GM23338 (cell line): Measurements from ENCODE around the gene CALR. TPM values are rescaled to one million over a fixed set of nuclear protein-coding genes. Genes with fewer than 3 reads are reported as not detected.
"Not testable (repeated sequence)": the region's sequence is repeated elsewhere in the genome, so short reads cannot be mapped to it uniquely, and the experiment has no call there.

Source experiments
- ATAC-seq: fragments of 200-7000 bp; cut with Tn5 transposase; 3 replicates; pipeline ENCODE4 v1.9.1; 2020
- DNase-seq: peaks from one replicate; pipeline ENCODE4 v3.0.0-alpha.2; 2015; ENCODE audit warnings: low spot score
- H2AFZ ChIP-seq: fragments of 200-600 bp; sonication (generic); 2 replicates; pipeline ENCODE4 v1.8.0; 2016; ENCODE audit warnings: antibody characterized with exemption, mild to moderate bottlenecking, moderate library complexity
- H3F3A ChIP-seq: fragments of 200-600 bp; sonication (generic); replicated peaks from 2 replicates; pipeline ENCODE4 v1.8.0; 2017; ENCODE audit warnings: antibody characterized with exemption, mixed run types, low read depth
- H3K27ac ChIP-seq: fragments of 200-600 bp; sonication (generic); 2 replicates; pipeline ENCODE4 v1.6.1; 2016; ENCODE audit warnings: low read depth
- H3K27me3 ChIP-seq: fragments of 200-600 bp; sonication (generic); 2 replicates; pipeline ENCODE4 v1.8.0; 2016; ENCODE audit warnings: mild to moderate bottlenecking, mixed run types, moderate library complexity; ENCODE audit not compliant: insufficient read depth
- H3K36me3 ChIP-seq: fragments of 200-600 bp; sonication (generic); 2 replicates; pipeline ENCODE4 v1.8.0; 2016; ENCODE audit warnings: mild to moderate bottlenecking; ENCODE audit not compliant: insufficient read depth
- H3K4me1 ChIP-seq: fragments of 200-600 bp; sonication (generic); 2 replicates; pipeline ENCODE4 v1.8.0; 2016; ENCODE audit warnings: mild to moderate bottlenecking, moderate library complexity; ENCODE audit not compliant: insufficient read depth
- H3K4me2 ChIP-seq: fragments of 200-600 bp; sonication (generic); 2 replicates; pipeline ENCODE4 v1.7.1; 2017; ENCODE audit warnings: mixed run types
- H3K4me3 ChIP-seq: fragments of 200-600 bp; sonication (generic); 2 replicates; pipeline ENCODE4 v1.6.1; 2016; ENCODE audit warnings: mixed run types
- H3K79me2 ChIP-seq: fragments of 200-600 bp; sonication (generic); replicated peaks from 2 replicates; pipeline ENCODE4 v1.8.0; 2017; ENCODE audit warnings: mild to moderate bottlenecking; ENCODE audit not compliant: insufficient read depth
- H3K9me2 ChIP-seq: fragments of 200-600 bp; sonication (generic); 2 replicates; pipeline ENCODE4 v1.8.0; 2017; ENCODE audit not compliant: insufficient read depth
- H4K20me1 ChIP-seq: fragments of 200-600 bp; sonication (generic); replicated peaks from 2 replicates; pipeline ENCODE4 v1.8.0; 2017; ENCODE audit warnings: mild to moderate bottlenecking; ENCODE audit not compliant: insufficient read depth
- H3K27ac Mint-ChIP-seq: 2 replicates; pipeline ENCODE4 v1.8.0; 2020; ENCODE audit warnings: inconsistent platforms, mild to moderate bottlenecking, moderate library complexity, mixed read lengths
- H3K27me3 Mint-ChIP-seq: 3 replicates; pipeline ENCODE4 v1.8.0; 2022; ENCODE audit warnings: low read depth, mild to moderate bottlenecking, moderate library complexity, mixed read lengths, inconsistent platforms; ENCODE audit not compliant: insufficient read depth, poor library complexity
- H3K36me3 Mint-ChIP-seq: 3 replicates; pipeline ENCODE4 v1.8.0; 2021; ENCODE audit warnings: low read depth, mild to moderate bottlenecking, inconsistent platforms, moderate library complexity, mixed read lengths
- H3K4me1 Mint-ChIP-seq: 3 replicates; pipeline ENCODE4 v1.8.0; 2020; ENCODE audit warnings: mild to moderate bottlenecking, inconsistent platforms, mixed read lengths
- H3K4me3 Mint-ChIP-seq: 3 replicates; pipeline ENCODE4 v1.8.0; 2021; ENCODE audit warnings: moderate library complexity, mild to moderate bottlenecking, inconsistent platforms, mixed read lengths
- H3K9me3 Mint-ChIP-seq: 3 replicates; pipeline ENCODE4 v1.8.0; 2020; ENCODE audit warnings: moderate library complexity, mild to moderate bottlenecking, inconsistent platforms, mixed read lengths
- EZH2 ChIP-seq: fragments of 200-600 bp; sonication (generic); IDR thresholded peaks from one replicate; pipeline ENCODE4 v1.8.0; 2017; ENCODE audit warnings: antibody characterized with exemption, mild to moderate bottlenecking, low read depth; ENCODE audit not compliant: unreplicated experiment
- EZH2phosphoT487 ChIP-seq: fragments of 200-600 bp; sonication (generic); IDR thresholded peaks from one replicate; pipeline ENCODE4 v1.8.1; 2018; ENCODE audit warnings: antibody characterized with exemption; ENCODE audit not compliant: unreplicated experiment
- NANOG ChIP-seq: IDR thresholded peaks from 2 replicates; pipeline ENCODE4 v1.6.1; 2016; ENCODE audit warnings: antibody characterized with exemption, borderline replicate concordance
- POLR2AphosphoS5 ChIP-seq: IDR thresholded peaks from 2 replicates; pipeline ENCODE4 v1.6.1; 2016; ENCODE audit warnings: antibody characterized with exemption, low read depth
- STAT1 ChIP-seq: IDR thresholded peaks from one replicate; pipeline ENCODE4 v1.6.1; 2016; ENCODE audit warnings: antibody characterized with exemption; ENCODE audit not compliant: unreplicated experiment
- ZNF114 ChIP-seq: fragments of 250-450 bp; sonication (Bioruptor Pico); IDR thresholded peaks from 2 replicates; pipeline ENCODE4 v1.5.0; 2020; ENCODE audit warnings: mild to moderate bottlenecking, moderate library complexity
- polyA plus RNA-seq: library from polyadenylated mRNA; unstranded; fragments of >200 nt; fragmentation: Nextera tagmentation; extraction: Ambion mirVana; gene quantifications from 2 replicates; pipeline ENCODE4 v1.2.1, GENCODE V29; 2016
- total RNA-seq: library from RNA; depleted of rRNA; stranded (reverse); fragments of >200 nt; shearing (Covaris generic); gene quantifications from 2 replicates; pipeline ENCODE4 v1.2.3, GENCODE V29; 2014
- TF ChIP-seq, protein P1 (sequence below): IDR thresholded peaks from one replicate; pipeline ENCODE4 v1.6.1; 2018; ENCODE audit warnings: antibody characterized with exemption; ENCODE audit not compliant: unreplicated experiment
- TF ChIP-seq, protein P2 (sequence below), 2 experiments: fragments of 200-600 bp in 1 of 2; sonication (generic) in 1 of 2; conservative IDR thresholded peaks; 2 replicates each; pipeline versions ENCODE4 v1.5.1 to v1.6.1; 2016 to 2017; ENCODE audit warnings: antibody characterized with exemption in 2 of 2, low read depth in 2 of 2, mild to moderate bottlenecking in 2 of 2, moderate library complexity in 1 of 2
- TF ChIP-seq, protein P3 (sequence below): fragments of 250-450 bp; sonication (Bioruptor Pico); IDR thresholded peaks from 2 replicates; pipeline ENCODE4 v1.5.0; 2020; ENCODE audit warnings: mild to moderate bottlenecking, moderate library complexity

Gene CALR
- total and polyA plus RNA-seq, 2 experiments from 2014 or later, result 760 to 1,131 TPM

DNA sequence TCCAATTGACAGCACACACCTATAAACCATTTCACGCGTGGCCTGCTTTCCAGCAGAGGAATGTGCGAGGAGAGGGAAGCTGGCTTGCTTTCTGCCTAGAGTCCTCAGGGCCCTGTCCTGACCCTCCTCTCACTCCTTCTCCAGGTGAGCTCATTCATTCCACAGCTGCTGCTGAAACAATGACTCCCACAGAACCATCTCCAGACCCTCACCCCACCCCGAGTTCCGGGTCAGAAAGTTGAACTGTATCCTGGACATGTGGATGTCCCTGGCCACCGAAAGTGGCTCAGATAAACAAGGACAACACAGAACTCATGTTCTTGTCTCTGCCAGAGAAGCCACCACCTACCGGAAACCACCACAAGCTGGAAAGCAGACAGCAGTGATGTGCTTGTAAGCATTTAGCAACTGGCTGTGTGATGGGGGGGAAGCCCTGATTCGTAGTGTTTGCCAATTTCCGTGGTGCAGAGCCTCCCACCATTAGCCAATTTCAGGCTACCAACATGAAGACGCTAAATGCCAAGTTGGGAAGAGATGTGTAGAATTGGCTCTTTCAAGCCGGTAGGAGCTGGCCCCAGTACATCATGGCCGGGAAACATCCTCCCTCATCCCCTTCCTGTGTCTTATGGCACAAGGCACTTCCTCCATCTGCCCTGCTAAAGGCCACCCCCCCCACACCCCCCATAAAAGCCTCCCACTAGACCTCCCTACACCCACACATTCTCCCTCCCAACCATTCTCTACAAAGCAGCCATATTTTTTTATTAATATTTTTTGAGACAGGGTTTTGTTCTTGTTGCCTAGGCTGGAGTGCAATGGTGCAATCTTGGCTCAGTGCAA, 24.3 kb upstream of the CALR start:
- H3K4me1 Mint-ChIP-seq, result peaks cover 25% of the 10 kb centered on the region
- Histone ChIP-seq H3K27me3 (peaks cover 13% of the 10 kb centered on the region), H4K20me1 (no peaks in the 10 kb centered on the region), H2AFZ (peak overlapping the region; percentile 54; the same call in 1 of the 2 replicates), H3F3A (peaks cover 13% of the 10 kb centered on the region), H3K4me1 (peaks cover 19% of the 10 kb centered on the region), H3K36me3 (no peaks in the 10 kb centered on the region), H3K4me3 (no peak overlapping the region; the same call in 1 of the 2 replicates), H3K9me2 (no peaks in the 10 kb centered on the region; the same call in 1 of the 2 replicates), H3K27ac (peak overlapping the region; percentile 79), H3K79me2 (no peaks in the 10 kb centered on the region), H3K4me2 (peak overlapping the region; percentile 57)
- H3K4me3 Mint-ChIP-seq, result peak overlapping the region; percentile 51
- peak; percentile 19 for ATAC-seq
- TF ChIP-seq NANOG (no peak), ZNF114 (no peak), POLR2AphosphoS5 (no peak), STAT1 (no peak), EZH2phosphoT487 (no peak), EZH2 (no peak)
- TF ChIP-seq, protein P1, sequence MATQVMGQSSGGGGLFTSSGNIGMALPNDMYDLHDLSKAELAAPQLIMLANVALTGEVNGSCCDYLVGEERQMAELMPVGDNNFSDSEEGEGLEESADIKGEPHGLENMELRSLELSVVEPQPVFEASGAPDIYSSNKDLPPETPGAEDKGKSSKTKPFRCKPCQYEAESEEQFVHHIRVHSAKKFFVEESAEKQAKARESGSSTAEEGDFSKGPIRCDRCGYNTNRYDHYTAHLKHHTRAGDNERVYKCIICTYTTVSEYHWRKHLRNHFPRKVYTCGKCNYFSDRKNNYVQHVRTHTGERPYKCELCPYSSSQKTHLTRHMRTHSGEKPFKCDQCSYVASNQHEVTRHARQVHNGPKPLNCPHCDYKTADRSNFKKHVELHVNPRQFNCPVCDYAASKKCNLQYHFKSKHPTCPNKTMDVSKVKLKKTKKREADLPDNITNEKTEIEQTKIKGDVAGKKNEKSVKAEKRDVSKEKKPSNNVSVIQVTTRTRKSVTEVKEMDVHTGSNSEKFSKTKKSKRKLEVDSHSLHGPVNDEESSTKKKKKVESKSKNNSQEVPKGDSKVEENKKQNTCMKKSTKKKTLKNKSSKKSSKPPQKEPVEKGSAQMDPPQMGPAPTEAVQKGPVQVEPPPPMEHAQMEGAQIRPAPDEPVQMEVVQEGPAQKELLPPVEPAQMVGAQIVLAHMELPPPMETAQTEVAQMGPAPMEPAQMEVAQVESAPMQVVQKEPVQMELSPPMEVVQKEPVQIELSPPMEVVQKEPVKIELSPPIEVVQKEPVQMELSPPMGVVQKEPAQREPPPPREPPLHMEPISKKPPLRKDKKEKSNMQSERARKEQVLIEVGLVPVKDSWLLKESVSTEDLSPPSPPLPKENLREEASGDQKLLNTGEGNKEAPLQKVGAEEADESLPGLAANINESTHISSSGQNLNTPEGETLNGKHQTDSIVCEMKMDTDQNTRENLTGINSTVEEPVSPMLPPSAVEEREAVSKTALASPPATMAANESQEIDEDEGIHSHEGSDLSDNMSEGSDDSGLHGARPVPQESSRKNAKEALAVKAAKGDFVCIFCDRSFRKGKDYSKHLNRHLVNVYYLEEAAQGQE, result no peak
- TF ChIP-seq, protein P2, sequence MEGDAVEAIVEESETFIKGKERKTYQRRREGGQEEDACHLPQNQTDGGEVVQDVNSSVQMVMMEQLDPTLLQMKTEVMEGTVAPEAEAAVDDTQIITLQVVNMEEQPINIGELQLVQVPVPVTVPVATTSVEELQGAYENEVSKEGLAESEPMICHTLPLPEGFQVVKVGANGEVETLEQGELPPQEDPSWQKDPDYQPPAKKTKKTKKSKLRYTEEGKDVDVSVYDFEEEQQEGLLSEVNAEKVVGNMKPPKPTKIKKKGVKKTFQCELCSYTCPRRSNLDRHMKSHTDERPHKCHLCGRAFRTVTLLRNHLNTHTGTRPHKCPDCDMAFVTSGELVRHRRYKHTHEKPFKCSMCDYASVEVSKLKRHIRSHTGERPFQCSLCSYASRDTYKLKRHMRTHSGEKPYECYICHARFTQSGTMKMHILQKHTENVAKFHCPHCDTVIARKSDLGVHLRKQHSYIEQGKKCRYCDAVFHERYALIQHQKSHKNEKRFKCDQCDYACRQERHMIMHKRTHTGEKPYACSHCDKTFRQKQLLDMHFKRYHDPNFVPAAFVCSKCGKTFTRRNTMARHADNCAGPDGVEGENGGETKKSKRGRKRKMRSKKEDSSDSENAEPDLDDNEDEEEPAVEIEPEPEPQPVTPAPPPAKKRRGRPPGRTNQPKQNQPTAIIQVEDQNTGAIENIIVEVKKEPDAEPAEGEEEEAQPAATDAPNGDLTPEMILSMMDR (conservative IDR thresholded peaks at IDR 0.05; ENCODE audit: low read depth in 2 of 2), result no peak
- TF ChIP-seq, protein P3, sequence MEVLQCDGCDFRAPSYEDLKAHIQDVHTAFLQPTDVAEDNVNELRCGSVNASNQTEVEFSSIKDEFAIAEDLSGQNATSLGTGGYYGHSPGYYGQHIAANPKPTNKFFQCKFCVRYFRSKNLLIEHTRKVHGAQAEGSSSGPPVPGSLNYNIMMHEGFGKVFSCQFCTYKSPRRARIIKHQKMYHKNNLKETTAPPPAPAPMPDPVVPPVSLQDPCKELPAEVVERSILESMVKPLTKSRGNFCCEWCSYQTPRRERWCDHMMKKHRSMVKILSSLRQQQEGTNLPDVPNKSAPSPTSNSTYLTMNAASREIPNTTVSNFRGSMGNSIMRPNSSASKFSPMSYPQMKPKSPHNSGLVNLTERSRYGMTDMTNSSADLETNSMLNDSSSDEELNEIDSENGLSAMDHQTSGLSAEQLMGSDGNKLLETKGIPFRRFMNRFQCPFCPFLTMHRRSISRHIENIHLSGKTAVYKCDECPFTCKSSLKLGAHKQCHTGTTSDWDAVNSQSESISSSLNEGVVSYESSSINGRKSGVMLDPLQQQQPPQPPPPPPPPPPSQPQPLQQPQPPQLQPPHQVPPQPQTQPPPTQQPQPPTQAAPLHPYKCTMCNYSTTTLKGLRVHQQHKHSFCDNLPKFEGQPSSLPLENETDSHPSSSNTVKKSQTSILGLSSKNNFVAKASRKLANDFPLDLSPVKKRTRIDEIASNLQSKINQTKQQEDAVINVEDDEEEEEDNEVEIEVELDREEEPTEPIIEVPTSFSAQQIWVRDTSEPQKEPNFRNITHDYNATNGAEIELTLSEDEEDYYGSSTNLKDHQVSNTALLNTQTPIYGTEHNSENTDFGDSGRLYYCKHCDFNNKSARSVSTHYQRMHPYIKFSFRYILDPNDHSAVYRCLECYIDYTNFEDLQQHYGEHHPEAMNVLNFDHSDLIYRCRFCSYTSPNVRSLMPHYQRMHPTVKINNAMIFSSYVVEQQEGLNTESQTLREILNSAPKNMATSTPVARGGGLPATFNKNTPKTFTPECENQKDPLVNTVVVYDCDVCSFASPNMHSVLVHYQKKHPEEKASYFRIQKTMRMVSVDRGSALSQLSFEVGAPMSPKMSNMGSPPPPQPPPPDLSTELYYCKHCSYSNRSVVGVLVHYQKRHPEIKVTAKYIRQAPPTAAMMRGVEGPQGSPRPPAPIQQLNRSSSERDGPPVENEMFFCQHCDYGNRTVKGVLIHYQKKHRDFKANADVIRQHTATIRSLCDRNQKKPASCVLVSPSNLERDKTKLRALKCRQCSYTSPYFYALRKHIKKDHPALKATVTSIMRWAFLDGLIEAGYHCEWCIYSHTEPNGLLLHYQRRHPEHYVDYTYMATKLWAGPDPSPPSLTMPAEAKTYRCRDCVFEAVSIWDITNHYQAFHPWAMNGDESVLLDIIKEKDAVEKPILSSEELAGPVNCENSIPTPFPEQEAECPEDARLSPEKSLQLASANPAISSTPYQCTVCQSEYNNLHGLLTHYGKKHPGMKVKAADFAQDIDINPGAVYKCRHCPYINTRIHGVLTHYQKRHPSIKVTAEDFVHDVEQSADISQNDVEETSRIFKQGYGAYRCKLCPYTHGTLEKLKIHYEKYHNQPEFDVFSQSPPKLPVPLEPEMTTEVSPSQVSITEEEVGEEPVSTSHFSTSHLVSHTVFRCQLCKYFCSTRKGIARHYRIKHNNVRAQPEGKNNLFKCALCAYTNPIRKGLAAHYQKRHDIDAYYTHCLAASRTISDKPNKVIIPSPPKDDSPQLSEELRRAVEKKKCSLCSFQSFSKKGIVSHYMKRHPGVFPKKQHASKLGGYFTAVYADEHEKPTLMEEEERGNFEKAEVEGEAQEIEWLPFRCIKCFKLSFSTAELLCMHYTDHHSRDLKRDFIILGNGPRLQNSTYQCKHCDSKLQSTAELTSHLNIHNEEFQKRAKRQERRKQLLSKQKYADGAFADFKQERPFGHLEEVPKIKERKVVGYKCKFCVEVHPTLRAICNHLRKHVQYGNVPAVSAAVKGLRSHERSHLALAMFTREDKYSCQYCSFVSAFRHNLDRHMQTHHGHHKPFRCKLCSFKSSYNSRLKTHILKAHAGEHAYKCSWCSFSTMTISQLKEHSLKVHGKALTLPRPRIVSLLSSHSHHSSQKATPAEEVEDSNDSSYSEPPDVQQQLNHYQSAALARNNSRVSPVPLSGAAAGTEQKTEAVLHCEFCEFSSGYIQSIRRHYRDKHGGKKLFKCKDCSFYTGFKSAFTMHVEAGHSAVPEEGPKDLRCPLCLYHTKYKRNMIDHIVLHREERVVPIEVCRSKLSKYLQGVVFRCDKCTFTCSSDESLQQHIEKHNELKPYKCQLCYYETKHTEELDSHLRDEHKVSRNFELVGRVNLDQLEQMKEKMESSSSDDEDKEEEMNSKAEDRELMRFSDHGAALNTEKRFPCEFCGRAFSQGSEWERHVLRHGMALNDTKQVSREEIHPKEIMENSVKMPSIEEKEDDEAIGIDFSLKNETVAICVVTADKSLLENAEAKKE (CRISPR knock-in tag), result no peak
- peaks cover 6% of the 10 kb centered on the region; the same call in 2 of the 3 replicates for H3K36me3 Mint-ChIP-seq
- peaks cover 9% of the 10 kb centered on the region; the same call in 2 of the 3 replicates for H3K9me3 Mint-ChIP-seq
- peaks cover 24% of the 10 kb centered on the region for H3K27me3 Mint-ChIP-seq
- no peak for DNase-seq
- peak overlapping the region; percentile 96 for H3K27ac Mint-ChIP-seq

DNA sequence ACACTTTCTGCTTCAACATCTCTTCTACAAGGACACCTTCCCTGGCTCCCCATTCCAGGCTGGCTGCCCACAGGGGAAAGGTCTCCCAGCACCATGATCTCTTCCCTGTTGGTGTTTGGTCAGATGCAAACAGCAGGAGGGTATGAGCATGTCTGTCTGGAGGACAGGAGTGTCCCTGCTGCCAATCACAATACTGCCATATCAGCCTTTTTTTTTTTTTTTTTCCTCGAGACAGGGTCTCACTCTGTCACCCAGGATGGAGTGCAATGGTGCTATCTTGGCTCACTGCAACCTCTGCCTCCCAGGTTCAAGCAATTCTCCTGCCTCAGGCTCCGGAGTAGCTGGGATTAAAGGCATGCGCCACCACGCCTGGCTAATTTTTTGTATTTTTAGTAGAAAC, 22.5 kb upstream of the CALR start:
- H3K9me2 ChIP-seq, H4K20me1 ChIP-seq, H3K4me3 ChIP-seq, H3K36me3 ChIP-seq, H3K79me2 ChIP-seq, H3K27ac Mint-ChIP-seq, ATAC-seq, H3K27ac ChIP-seq, H3K4me2 ChIP-seq, H2AFZ ChIP-seq, DNase-seq, H3K4me3 Mint-ChIP-seq: not testable (repeated sequence)
- Mint-ChIP-seq H3K36me3 (peaks cover 16% of the 10 kb centered on the region), H3K4me1 (peaks cover 25% of the 10 kb centered on the region), H3K9me3 (peaks cover 11% of the 10 kb centered on the region; the same call in 2 of the 3 replicates), H3K27me3 (peaks cover 33% of the 10 kb centered on the region)
- peaks cover 17% of the 10 kb centered on the region for H3F3A ChIP-seq
- peaks cover 13% of the 10 kb centered on the region for H3K27me3 ChIP-seq
- H3K4me1 ChIP-seq, result peaks cover 19% of the 10 kb centered on the region
